Mesothelial cell of epicardium (in vitro differentiated cells): ENCODE results near the gene ZNF823. TPM values are rescaled to one million over a fixed set of nuclear protein-coding genes. Genes with fewer than 3 reads are reported as not detected.
A peak's percentile ranks its signal among the peaks of the same experiment; 100 is the strongest.

Experiments used
- DNase-seq, 2 experiments: peaks; one replicate each; pipeline ENCODE4 v3.0.0; 2021; ENCODE audit warnings: low spot score in 2 of 2; ENCODE audit not compliant: unreplicated experiment in 2 of 2
- H3K27ac Mint-ChIP-seq: 2 replicates; pipeline ENCODE4 v1.8.0; 2021; ENCODE audit warnings: mixed read lengths
- H3K27me3 Mint-ChIP-seq: 2 replicates; pipeline ENCODE4 v1.8.0; 2021; ENCODE audit warnings: low read depth, mixed read lengths
- H3K36me3 Mint-ChIP-seq: 2 replicates; pipeline ENCODE4 v1.8.0; 2021; ENCODE audit warnings: mixed read lengths
- H3K4me1 Mint-ChIP-seq: 2 replicates; pipeline ENCODE4 v1.8.0; 2021; ENCODE audit warnings: mixed read lengths
- H3K4me3 Mint-ChIP-seq: 2 replicates; pipeline ENCODE4 v1.8.0; 2021; ENCODE audit warnings: mild to moderate bottlenecking, moderate library complexity, mixed read lengths
- H3K9me3 Mint-ChIP-seq: 2 replicates; pipeline ENCODE4 v1.8.0; 2021; ENCODE audit warnings: mixed read lengths
- CTCF ChIP-seq: fragments of 200-600 bp; sonication (generic); IDR thresholded peaks from one replicate; pipeline ENCODE4 v1.5.0; 2021; ENCODE audit warnings: antibody characterized with exemption; ENCODE audit not compliant: unreplicated experiment
- total RNA-seq: library from RNA; stranded (reverse); gene quantifications from 3 replicates; pipeline ENCODE4 v1.2.1, GENCODE V29; 2021

The ZNF823 gene
- total RNA-seq, 1 donor from 2014 or later: 8.9 TPM

GRCh38 chr19:11704626-11705025 lies 34.1 kb downstream of the ZNF823 start:
- no peak for TF ChIP-seq CTCF
- H3K9me3 Mint-ChIP-seq: peaks cover under 1% of the 10 kb centered on the region
- no peaks in the 10 kb centered on the region for H3K36me3 Mint-ChIP-seq
- H3K4me3 Mint-ChIP-seq: no peak overlapping the region
- no peaks in the 10 kb centered on the region for H3K4me1 Mint-ChIP-seq
- no peak overlapping the region for H3K27ac Mint-ChIP-seq
- H3K27me3 Mint-ChIP-seq: no peaks in the 10 kb centered on the region
- DNase-seq: no peak

- no peaks in the 10 kb centered on the region for H3K9me3 Mint-ChIP-seq
- H3K4me1 Mint-ChIP-seq: peaks cover under 1% of the 10 kb centered on the region
- H3K27me3 Mint-ChIP-seq: no peaks in the 10 kb centered on the region
- H3K27ac Mint-ChIP-seq: no peak overlapping the region
- H3K36me3 Mint-ChIP-seq: no peaks in the 10 kb centered on the region
- DNase-seq: no peak
- H3K4me3 Mint-ChIP-seq: no peak overlapping the region
- TF ChIP-seq CTCF: peak; percentile 71
These were observed 38.6 kb downstream of the ZNF823 start for GRCh38 chr19:11699931-11700794.

- DNase-seq: no peak
- Mint-ChIP-seq H3K36me3 (peaks cover 4% of the 10 kb centered on the region), H3K4me1 (peaks cover 11% of the 10 kb centered on the region), H3K27ac (peak overlapping the region; percentile 25), H3K4me3 (no peak overlapping the region), H3K9me3 (no peaks in the 10 kb centered on the region), H3K27me3 (no peaks in the 10 kb centered on the region)
- TF ChIP-seq CTCF: no peak
These were observed 40.5 kb downstream of the ZNF823 start for GRCh38 chr19:11698231-11698630.

GRCh38 chr19:11697284-11697855 lies 41.4 kb downstream of the ZNF823 start:
- peaks cover 5% of the 10 kb centered on the region for H3K9me3 Mint-ChIP-seq
- no peak overlapping the region for H3K27ac Mint-ChIP-seq
- no peaks in the 10 kb centered on the region for H3K27me3 Mint-ChIP-seq
- TF ChIP-seq CTCF: no peak
- peaks cover 13% of the 10 kb centered on the region for H3K4me1 Mint-ChIP-seq
- H3K36me3 Mint-ChIP-seq: peaks cover 8% of the 10 kb centered on the region
- no peak for DNase-seq
- no peak overlapping the region for H3K4me3 Mint-ChIP-seq

GRCh38 chr19:11694533-11695439 lies 44.0 kb downstream of the ZNF823 start:
- peaks cover 11% of the 10 kb centered on the region for H3K9me3 Mint-ChIP-seq
- H3K4me3 Mint-ChIP-seq: peak overlapping the region; percentile 100
- H3K27ac Mint-ChIP-seq: peak overlapping the region; percentile 99
- peak; percentile 90 to 98 for DNase-seq
- H3K27me3 Mint-ChIP-seq: no peaks in the 10 kb centered on the region
- no peak for TF ChIP-seq CTCF
- H3K36me3 Mint-ChIP-seq: peaks cover 17% of the 10 kb centered on the region
- peaks cover 13% of the 10 kb centered on the region for H3K4me1 Mint-ChIP-seq
